Stimulated activated CD8-positive, alpha-beta memory T cell treated with anti-CD3 and anti-CD28 coated beads, Interleukin-7, amount 100 ng/mL, for 1 hour (primary cell): Measurements from ENCODE around the gene EPHA8.

Source experiments
- DNase-seq, 2 donors: peaks; one replicate each; pipeline ENCODE4 v3.0.0-alpha.2; 2020; ENCODE audit warnings: low read depth in 2 of 2

The EPHA8 gene

GRCh38 chr1:22645931-22646330, 82.6 kb downstream of the EPHA8 start:
- no peak for DNase-seq

GRCh38 chr1:22646384-22646783, 83.1 kb downstream of the EPHA8 start:
- DNase-seq, result no peak

- DNase-seq, result no peak
Measured at GRCh38 chr1:22650089-22650693, 86.9 kb downstream of the EPHA8 start.

- DNase-seq, result no peak
Measured at GRCh38 chr1:22651941-22652856, 88.9 kb downstream of the EPHA8 start.

- DNase-seq, result no peak
Measured at GRCh38 chr1:22652881-22653316, 89.6 kb downstream of the EPHA8 start, which contains the start of gene C1QB. Gene C1QB, plus strand, starts transcription at chr1:22653236. Its CDS starts 6,227 bp downstream, at chr1:22659463.
